ENCODE results near the gene MRGPRE. TPM values are rescaled to one million over a fixed set of nuclear protein-coding genes. Genes with fewer than 3 reads are reported as not detected.
A peak's percentile ranks its signal among the peaks of the same experiment; 100 is the strongest.

Gene MRGPRE
- total and polyA plus RNA-seq, 9 donors: not detected

DNA sequence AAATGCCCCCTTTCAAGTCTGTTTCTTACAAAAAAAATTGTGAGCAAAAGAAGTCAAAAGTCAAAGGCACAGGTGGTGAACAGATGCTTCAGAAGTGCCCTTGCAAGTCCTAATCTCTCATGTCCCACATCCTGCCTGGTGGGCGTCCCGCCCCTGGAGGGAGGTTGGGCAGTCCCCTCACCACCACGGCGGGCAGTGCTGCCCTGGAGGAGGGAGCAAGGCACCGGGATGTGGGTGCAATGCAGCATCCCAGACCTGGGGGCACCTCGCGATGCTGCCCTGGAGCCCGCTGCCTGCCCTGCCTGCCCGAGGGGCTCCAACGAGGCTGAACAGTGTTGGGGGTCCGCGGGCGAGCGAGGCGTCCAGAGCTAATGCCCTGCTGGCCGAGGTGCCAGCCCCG, 29.5 kb downstream of the MRGPRE start:
- intact Hi-C loops (cut with DNase I): no loop called here
- 8 to 9% (median 9%) methylated on average over 16 to 17 of the region's 17 CpGs for WGBS, 3 donors
- H3K27me3 ChIP-seq: no peaks in the 10 kb centered on the region

DNA sequence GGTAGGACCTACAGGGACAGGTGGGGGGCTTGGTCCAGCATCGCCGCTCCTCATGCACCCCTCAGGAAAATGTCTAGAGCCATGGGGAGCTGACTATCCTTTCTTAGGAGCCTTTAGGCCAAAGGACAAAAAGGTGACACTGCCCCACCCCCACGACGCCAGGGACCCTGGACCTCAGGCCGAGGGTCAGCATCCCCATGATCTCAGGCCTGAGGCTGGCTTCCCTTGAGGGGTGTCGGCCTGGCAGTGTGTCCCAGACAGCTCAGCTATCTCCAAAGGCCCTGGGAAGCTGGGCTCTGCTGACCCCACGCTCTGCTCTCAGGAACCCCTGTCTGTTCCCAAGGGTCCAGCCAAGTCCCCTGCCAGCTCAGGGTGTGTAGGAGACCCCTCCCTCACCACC, 29.9 kb downstream of the MRGPRE start:
- no peak overlapping the region for H3K4me3 ChIP-seq
- H3K27me3 ChIP-seq: no peaks in the 10 kb centered on the region
- H3K4me1 ChIP-seq (ENCODE audit: insufficient read depth): no peaks in the 10 kb centered on the region
- TF ChIP-seq EP300 (IDR thresholded peaks at IDR 0.05) (no peak), POLR2A (IDR thresholded peaks at IDR 0.05) (no peak)
- TF ChIP-seq, protein P1, sequence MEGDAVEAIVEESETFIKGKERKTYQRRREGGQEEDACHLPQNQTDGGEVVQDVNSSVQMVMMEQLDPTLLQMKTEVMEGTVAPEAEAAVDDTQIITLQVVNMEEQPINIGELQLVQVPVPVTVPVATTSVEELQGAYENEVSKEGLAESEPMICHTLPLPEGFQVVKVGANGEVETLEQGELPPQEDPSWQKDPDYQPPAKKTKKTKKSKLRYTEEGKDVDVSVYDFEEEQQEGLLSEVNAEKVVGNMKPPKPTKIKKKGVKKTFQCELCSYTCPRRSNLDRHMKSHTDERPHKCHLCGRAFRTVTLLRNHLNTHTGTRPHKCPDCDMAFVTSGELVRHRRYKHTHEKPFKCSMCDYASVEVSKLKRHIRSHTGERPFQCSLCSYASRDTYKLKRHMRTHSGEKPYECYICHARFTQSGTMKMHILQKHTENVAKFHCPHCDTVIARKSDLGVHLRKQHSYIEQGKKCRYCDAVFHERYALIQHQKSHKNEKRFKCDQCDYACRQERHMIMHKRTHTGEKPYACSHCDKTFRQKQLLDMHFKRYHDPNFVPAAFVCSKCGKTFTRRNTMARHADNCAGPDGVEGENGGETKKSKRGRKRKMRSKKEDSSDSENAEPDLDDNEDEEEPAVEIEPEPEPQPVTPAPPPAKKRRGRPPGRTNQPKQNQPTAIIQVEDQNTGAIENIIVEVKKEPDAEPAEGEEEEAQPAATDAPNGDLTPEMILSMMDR (IDR thresholded peaks at IDR 0.05): no peak
- DNase-seq: peak in 3 of 5 donors; percentile 6 to 15 (median 10)
- 62 to 68% (median 66%) methylated on average over 5 to 7 of the region's 7 CpGs for WGBS, 3 donors
- H3K27ac ChIP-seq: no peak overlapping the region
- no peaks in the 10 kb centered on the region for H3K36me3 ChIP-seq
- no peaks in the 10 kb centered on the region for H3K9me3 ChIP-seq
- intact Hi-C loops (cut with DNase I): no loop called here

More for the DNA sequence above, 29.5 kb downstream of the MRGPRE start:
- Histone ChIP-seq H3K36me3 (no peaks in the 10 kb centered on the region), H3K9me3 (no peaks in the 10 kb centered on the region), H3K4me1 (ENCODE audit: insufficient read depth) (no peaks in the 10 kb centered on the region), H3K27ac (no peak overlapping the region), H3K4me3 (no peak overlapping the region)
- DNase-seq: peak in 2 of 5 donors; percentile 1 to 21
- no peak for TF ChIP-seq EP300 (IDR thresholded peaks at IDR 0.05)
- no peak for TF ChIP-seq POLR2A (IDR thresholded peaks at IDR 0.05)
- TF ChIP-seq, protein P1 (IDR thresholded peaks at IDR 0.05): no peak

GRCh38 chr11:3201677-3202181, 30.5 kb downstream of the MRGPRE start:
- H3K9me3 ChIP-seq: no peaks in the 10 kb centered on the region
- H3K4me3 ChIP-seq: no peak overlapping the region
- intact Hi-C loops (cut with DNase I): no loop called here
- H3K36me3 ChIP-seq: no peaks in the 10 kb centered on the region
- DNase-seq: peak in 1 of 5 donors; percentile 14
- no peak for TF ChIP-seq POLR2A (IDR thresholded peaks at IDR 0.05)
- no peak for TF ChIP-seq EP300 (IDR thresholded peaks at IDR 0.05)
- TF ChIP-seq, protein P1 (IDR thresholded peaks at IDR 0.05): no peak
- H3K27ac ChIP-seq: no peak overlapping the region
- 71 to 85% (median 74%) methylated on average over 12 to 17 of the region's 17 CpGs for WGBS, 3 donors
- H3K4me1 ChIP-seq (ENCODE audit: insufficient read depth): no peaks in the 10 kb centered on the region
- no peaks in the 10 kb centered on the region for H3K27me3 ChIP-seq

- Histone ChIP-seq H3K27me3 (no peaks in the 10 kb centered on the region), H3K4me1 (ENCODE audit: insufficient read depth) (no peaks in the 10 kb centered on the region), H3K4me3 (no peak overlapping the region), H3K27ac (no peak overlapping the region), H3K36me3 (no peaks in the 10 kb centered on the region), H3K9me3 (no peaks in the 10 kb centered on the region)
- 76 to 81% (median 78%) methylated on average over 15 of the region's 15 CpGs for WGBS, 3 donors
- intact Hi-C loops (cut with DNase I): no loop called here
- TF ChIP-seq EP300 (IDR thresholded peaks at IDR 0.05) (no peak), POLR2A (IDR thresholded peaks at IDR 0.05) (no peak)
- TF ChIP-seq, protein P1 (IDR thresholded peaks at IDR 0.05): no peak
- peak in 3 of 5 donors; percentile 7 to 19 (median 10) for DNase-seq
Observed at GRCh38 chr11:3201112-3201581, 31.1 kb downstream of the MRGPRE start.
